NCI-H2107 treated with DMSO at 0.1 percent for 48 hours (cell line): Measurements from ENCODE around the gene H2BK1.

Experiments used
- DNase-seq: peaks from one replicate; lab custom pipeline; 2025; ENCODE audit not compliant: unreplicated experiment; lab: John Stamatoyannopoulos, UW

H2BK1 gene

GRCh38 chr7:151179946-151180345, 30.3 kb downstream of the H2BK1 start:
- DNase-seq, result no peak

GRCh38 chr7:151179287-151179860, 30.9 kb downstream of the H2BK1 start:
- no peak for DNase-seq

GRCh38 chr7:151178831-151179230, 31.5 kb downstream of the H2BK1 start:
- DNase-seq, result no peak

GRCh38 chr7:151178236-151178635, 32.1 kb downstream of the H2BK1 start:
- no peak for DNase-seq

GRCh38 chr7:151177310-151177709, 33.0 kb downstream of the H2BK1 start:
- no peak for DNase-seq

GRCh38 chr7:151176401-151176800, 33.9 kb downstream of the H2BK1 start:
- DNase-seq, result no peak

GRCh38 chr7:151175793-151176311, 34.4 kb downstream of the H2BK1 start:
- no peak for DNase-seq

- DNase-seq, result no peak
Observed at GRCh38 chr7:151175047-151175792, 35.1 kb downstream of the H2BK1 start.

- no peak for DNase-seq
Observed at GRCh38 chr7:151174246-151175046, 35.8 kb downstream of the H2BK1 start.

GRCh38 chr7:151173386-151174245, 36.7 kb downstream of the H2BK1 start:
- no peak for DNase-seq

GRCh38 chr7:151172273-151173141, 37.8 kb downstream of the H2BK1 start:
- DNase-seq, result peak; percentile 24

- no peak for DNase-seq
Observed at GRCh38 chr7:151168787-151169162, 41.5 kb downstream of the H2BK1 start.

- DNase-seq, result no peak
Observed at GRCh38 chr7:151168003-151168786, 42.1 kb downstream of the H2BK1 start.

- no peak for DNase-seq
Observed at GRCh38 chr7:151167197-151167961, 42.9 kb downstream of the H2BK1 start, which contains the start of gene GBX1. Gene GBX1 (minus strand): TSS chr7:151167694. CDS start chr7:151167548, 146 bp downstream.

- DNase-seq, result no peak
Observed at GRCh38 chr7:151166629-151167196, 43.6 kb downstream of the H2BK1 start.

- DNase-seq, result no peak
Observed at GRCh38 chr7:151161757-151162156, 48.5 kb downstream of the H2BK1 start.
